Stimulated activated CD8-positive, alpha-beta memory T cell treated with anti-CD3 and anti-CD28 coated beads, Interleukin-4, amount 100 ng/mL, for 48 hours (primary cell): Measurements from ENCODE around the gene TRAIP.

Source experiments
- DNase-seq: peaks from one replicate; pipeline ENCODE4 v3.0.0-alpha.2; 2020

TRAIP gene

GRCh38 chr3:49813497-49814174 lies 42.7 kb downstream of the TRAIP start, which contains the start of gene UBA7:
TSS of gene UBA7 (minus strand) at chr3:49813953. CDS start at chr3:49813787, 166 bp downstream.
- peak; percentile 53 for DNase-seq

GRCh38 chr3:49812916-49813496 lies 43.4 kb downstream of the TRAIP start:
- DNase-seq, result no peak

- no peak for DNase-seq
Measured at GRCh38 chr3:49807431-49808114, 48.8 kb downstream of the TRAIP start.

- no peak for DNase-seq
Measured at GRCh38 chr3:49806850-49807249, 49.5 kb downstream of the TRAIP start.

GRCh38 chr3:49805897-49806701 lies 50.3 kb downstream of the TRAIP start:
- peak; percentile 40 for DNase-seq

- DNase-seq, result no peak
Measured at GRCh38 chr3:49805367-49805782, 51.0 kb downstream of the TRAIP start.

GRCh38 chr3:49804141-49805041 lies 52.0 kb downstream of the TRAIP start:
- no peak for DNase-seq

GRCh38 chr3:49803465-49804140 lies 52.8 kb downstream of the TRAIP start:
- DNase-seq, result peak; percentile 65

- peak; percentile 92 for DNase-seq
Measured at GRCh38 chr3:49802719-49803464, 53.5 kb downstream of the TRAIP start, which contains the start of gene INKA1. TSS of gene INKA1 (plus strand) at chr3:49803261. CDS start at chr3:49803393, 132 bp downstream.

- no peak for DNase-seq
Measured at GRCh38 chr3:49801160-49801559, 55.2 kb downstream of the TRAIP start.

GRCh38 chr3:49799761-49800160 lies 56.6 kb downstream of the TRAIP start, which contains the start of gene CDHR4:
TSS of gene CDHR4 (minus strand) at chr3:49799873. CDS start at chr3:49799812, 61 bp downstream.
- no peak for DNase-seq

GRCh38 chr3:49799105-49799504 lies 57.3 kb downstream of the TRAIP start:
- DNase-seq, result no peak

GRCh38 chr3:49794926-49795905 lies 61.1 kb downstream of the TRAIP start:
- DNase-seq, result no peak

GRCh38 chr3:49794431-49794830 lies 61.9 kb downstream of the TRAIP start:
- DNase-seq, result no peak

GRCh38 chr3:49793486-49794085 lies 62.8 kb downstream of the TRAIP start:
- DNase-seq, result no peak

- DNase-seq, result no peak
Measured at GRCh38 chr3:49792371-49793150, 63.8 kb downstream of the TRAIP start.

GRCh38 chr3:49791571-49791970 lies 64.8 kb downstream of the TRAIP start:
- DNase-seq, result no peak
